HG03135 (cell line): ENCODE measurements around the gene KANSL3.

Source experiments
- ATAC-seq: cut with Tn5 transposase; IDR thresholded peaks from one replicate; pipeline ENCODE4 v1.9.1; 2021; ENCODE audit warnings: mild to moderate bottlenecking, moderate library complexity; ENCODE audit not compliant: unreplicated experiment

KANSL3 gene

DNA sequence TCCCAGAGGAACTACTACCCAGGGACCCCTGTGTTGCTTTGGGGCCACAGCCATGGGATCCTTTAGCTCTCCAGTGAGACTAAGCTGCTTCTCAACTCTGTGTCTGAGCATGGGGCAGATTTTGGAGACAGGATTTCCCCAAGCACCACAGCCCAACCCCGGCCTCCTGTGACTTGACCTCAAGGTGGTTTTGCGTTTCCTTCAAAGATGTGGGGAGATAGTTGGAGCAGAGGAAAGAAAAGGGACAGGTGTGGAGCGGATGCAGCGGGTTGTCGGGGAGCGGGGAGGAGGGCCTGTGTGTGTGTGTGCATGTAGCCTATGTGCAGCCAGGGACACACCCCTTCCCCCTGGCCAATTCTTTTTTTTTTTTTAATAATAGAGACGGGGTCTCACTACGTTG, 91.3 kb downstream of the KANSL3 start:
- ATAC-seq = no peak

DNA sequence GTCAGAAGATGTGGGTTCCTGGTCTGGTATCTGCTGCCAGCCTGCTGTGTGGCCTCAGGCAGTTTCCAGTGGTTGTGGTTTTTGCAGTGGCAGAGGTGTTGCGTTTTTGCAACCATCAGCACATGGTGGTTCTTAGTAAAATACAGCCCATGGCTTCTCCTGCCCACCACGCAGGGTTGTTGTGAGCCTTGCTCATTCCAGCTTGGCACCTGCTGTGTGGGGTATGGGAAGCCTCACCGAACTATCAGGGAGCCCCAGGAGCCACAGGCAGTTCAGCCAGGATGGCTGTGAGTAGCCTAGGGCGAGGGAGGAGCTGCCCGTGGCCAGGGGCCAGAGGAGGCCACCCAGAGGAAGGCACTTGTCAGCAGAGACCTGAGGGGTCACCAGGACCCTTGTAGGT, 91.8 kb downstream of the KANSL3 start:
- ATAC-seq = no peak
